Epithelial cell of prostate (primary cell): ENCODE data around the gene TOMM20.
A peak's percentile ranks its signal among the peaks of the same experiment; 100 is the strongest.
"Not testable (repeated sequence)": the region's sequence is repeated elsewhere in the genome, so short reads cannot be mapped to it uniquely, and the experiment has no call there.

Experiments
- DNase-seq: peaks from one replicate; pipeline ENCODE4 v3.0.0-alpha.2; 2011; ENCODE audit warnings: low read depth, low spot score
- H3K27ac ChIP-seq: fragments of 450-650 bp; 2 replicates; pipeline ENCODE4 v1.5.1; 2017; ENCODE audit warnings: mild to moderate bottlenecking

Gene TOMM20

DNA sequence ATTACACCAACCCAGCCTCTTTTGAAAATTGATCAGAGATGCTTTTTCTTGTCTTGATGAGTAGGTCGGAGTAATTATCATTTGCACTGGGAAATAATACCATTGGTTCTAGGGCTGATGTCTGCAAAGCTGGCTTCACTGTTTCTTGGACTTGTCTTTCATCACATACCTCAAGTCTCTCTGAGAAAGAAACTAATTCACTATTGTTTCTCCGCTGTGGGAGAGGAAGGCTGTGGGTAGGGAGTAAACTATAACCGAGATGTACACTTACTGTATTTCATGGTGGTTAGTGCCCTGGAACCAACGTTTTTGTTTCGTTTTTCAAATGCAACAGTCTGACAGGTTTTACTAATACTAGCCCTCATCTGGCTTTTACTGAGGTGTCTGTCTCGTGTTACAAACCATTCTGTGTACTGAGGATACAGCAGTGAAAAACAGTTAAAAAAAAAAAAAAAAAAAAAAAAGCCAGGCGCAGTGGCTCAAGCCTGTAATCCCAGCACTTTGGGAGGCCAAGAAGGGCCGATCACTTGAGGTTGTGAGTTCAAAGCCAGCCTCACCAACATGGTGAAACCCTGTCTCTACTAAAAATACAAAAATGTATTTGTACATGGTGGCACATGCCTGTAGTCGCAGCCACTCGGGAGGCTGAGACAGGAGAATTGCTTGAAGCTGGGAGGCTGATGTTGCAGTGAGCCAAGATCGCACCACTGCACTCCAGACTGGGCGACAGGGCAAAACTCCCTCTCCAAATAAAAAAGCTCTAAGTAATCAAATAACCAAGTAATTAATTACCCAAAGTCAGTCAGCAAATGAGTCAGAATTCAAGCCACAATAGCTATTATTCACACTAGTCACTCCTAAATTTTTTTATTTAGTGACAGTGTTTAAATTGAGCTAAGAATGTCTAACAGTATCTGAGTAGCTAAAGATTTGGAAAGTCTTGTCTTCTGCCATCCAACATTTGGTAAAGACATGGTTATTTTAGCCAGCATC is 23.3 kb downstream of the TOMM20 start:
- DNase-seq: no peak
- peak overlapping the region; percentile 30 for H3K27ac ChIP-seq

DNA sequence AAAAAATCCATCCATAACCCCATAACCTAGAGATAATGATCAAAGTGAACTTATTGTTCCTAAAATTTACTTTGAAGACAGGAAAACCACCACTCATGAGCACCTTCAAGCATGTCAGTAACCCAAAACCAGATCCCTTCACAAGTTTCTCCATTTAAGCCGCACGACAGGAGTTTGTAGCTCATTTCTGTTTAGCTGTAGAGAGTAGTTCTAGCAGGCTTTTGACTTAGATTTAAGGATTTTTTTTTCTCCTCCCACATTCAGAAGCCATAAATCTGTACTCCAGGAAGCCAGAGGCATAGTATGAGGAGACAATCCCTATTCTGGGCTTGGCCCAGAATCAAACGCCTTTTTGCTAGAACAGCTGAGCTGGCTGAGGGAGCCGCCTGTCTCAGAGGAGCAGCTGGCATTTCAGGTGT is 25.6 kb downstream of the TOMM20 start:
- no peak for DNase-seq
- H3K27ac ChIP-seq: no peak overlapping the region

DNA sequence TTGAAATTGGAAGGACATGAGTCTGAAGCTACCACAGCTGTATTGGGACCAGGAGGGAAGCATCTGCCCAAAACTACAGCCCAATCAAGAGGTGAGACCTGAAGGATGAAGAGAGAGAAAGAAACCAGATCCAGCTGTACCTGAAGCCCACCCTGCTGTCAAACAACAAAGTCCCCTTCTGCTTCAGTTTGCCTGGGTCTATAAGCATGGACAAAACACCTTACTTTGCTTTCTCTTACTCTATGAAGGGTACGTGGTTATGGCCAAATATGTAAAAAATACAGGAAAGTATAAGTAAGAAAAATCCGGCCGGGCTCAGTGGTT is 26.4 kb downstream of the TOMM20 start:
- no peak for DNase-seq
- no peak overlapping the region for H3K27ac ChIP-seq

DNA sequence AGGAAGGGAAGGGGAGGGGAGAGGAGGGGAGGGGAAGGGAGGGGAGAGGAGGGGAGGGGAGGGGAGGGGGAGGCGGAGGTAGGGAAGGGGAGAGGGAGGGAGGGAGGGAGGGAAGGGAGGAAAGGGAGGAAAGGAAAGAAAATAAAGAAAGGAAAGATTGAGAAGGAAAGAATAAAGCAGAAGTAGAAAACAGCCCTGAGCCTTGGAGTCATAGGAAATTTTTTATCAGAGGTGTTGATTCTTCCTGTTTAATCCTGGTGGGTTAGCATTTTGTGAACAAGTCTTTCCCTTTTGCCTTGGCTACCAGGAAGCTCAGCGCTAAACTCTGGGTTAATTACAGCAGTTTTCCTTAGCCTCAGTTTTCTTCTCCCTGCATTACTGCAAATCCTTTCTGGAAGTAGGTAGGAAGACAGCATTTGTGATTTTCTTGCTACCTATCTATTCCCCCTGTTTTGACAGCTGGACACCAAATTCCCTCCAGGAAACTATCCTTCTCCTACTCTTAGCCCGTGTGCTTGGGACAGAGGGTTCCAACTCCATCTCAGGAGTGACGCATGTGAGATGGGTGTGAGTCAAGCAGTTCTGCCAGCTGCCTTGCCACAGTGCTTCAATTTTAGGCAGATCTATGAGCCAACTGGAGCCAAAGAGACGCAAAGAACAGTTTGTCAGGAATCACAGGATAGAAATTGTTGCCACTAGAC is 26.9 kb downstream of the TOMM20 start:
- no peak for DNase-seq
- H3K27ac ChIP-seq: no peak overlapping the region

DNA sequence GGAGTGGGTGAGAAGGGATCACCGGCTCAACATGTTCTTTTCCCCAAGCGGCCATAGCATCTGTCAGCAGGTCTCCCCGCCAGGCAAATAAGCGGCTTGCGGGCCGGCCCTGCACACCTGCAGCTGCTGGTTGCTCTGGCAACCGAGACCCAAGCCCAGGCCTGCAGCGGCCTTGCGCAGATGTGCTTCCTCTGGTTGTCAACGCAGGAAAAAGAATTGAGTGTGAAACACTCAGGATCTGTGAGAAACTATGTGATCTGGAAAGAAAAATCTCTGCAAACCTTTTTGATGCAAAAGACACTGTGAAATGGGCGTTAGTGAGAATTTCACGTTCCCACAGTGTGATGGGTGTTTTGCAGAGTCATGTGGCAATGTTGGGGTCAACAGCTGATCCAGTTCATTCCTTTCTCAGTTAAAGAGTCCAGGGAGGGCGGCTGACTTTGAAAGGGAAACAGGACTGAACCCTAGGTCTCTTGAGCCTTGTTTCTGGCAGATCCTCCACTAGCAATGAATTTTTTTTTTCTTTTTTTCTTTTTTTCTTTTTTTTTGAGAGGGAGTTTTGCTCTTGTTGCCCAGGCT is 28.4 kb downstream of the TOMM20 start:
- no peak overlapping the region for H3K27ac ChIP-seq
- no peak for DNase-seq

DNA sequence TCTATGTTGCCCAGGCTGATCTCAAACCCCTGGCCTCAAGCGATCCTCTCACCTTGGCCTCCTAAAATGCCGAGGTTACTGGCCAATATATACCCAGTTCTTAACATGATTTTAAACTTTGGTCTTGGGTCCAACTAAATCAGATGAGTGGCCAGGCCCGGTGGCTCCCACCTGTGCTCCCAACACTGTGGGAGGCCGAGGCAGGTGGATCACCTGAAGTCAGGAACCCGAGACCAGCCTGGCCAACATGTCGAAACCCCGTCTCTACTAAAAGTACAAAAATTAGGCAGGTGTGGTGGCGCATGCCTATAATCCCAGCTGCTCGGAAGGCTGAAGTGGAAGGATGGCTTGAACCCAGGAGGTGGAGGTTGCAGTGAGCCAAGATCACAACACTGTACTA is 29.6 kb downstream of the TOMM20 start:
- no peak overlapping the region for H3K27ac ChIP-seq
- no peak for DNase-seq

DNA sequence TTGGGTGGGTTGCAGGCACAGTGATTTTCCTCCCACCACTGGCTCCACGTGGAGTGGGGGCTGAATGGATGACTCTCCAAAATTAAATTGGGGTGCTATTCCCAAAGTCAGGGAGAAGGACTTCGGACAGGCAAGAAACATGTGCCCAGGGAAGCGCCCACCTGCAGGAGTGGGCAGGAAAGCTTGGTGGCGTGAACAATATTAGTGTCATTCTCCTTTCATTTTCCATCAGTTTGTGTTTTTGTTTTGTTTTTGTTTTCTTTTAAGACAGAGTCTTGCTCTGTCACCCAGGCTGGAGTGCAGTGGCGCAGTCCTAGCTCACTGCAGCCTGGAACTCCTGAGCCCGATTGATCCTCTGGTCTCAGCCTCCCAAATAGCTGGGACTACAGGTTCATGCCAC is 30.1 kb downstream of the TOMM20 start:
- H3K27ac ChIP-seq: no peak overlapping the region
- no peak for DNase-seq

DNA sequence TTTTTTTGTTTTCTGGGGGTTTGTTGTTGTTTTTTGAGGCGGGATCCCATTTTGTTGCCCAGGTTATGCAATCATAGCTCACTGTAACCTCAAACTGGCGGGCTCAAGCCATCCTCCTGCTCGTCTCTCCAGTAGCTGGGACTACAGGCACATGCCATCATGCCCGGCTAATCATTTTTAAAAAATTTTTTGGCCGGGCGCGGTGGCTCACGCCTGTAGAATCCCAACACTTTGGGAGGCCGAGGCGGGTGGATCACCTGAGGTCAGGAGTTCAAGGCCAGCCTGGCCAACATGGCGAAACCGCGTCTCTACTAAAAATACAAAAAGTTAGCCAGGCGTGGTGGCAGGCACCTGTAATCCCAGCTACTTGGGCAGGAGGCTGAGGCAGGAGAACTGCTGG is 31.1 kb downstream of the TOMM20 start:
- DNase-seq, H3K27ac ChIP-seq: not testable (repeated sequence)

DNA sequence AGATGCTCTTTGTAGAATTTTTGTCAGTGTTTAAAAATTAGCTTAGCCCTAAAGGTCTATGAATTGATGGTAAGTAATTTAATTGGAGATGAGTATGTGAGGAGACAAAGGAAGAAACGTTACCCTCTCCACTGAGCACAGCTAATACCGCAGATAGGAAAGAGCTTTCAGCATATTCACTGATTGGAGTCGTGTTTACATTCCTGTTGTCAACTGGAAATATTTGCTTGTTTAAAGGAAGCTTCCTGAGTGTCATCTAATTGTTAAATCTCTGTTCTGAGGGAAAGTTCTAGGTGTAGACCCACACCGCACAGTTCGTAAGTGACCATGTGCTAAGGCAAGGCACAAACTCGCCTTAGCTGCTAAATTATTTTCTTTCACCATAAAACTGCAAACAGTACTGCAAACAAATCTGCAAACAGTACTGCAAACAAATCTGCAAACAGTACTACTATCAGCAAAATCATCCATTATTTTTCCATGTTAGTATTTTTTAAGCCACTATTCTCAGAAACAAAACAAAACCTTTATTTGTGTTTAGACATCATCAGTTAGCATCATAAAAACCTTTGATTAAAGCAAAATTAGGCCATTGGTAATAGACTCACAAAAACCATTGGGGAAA is 32.6 kb downstream of the TOMM20 start:
- no peak for DNase-seq
- no peak overlapping the region for H3K27ac ChIP-seq

DNA sequence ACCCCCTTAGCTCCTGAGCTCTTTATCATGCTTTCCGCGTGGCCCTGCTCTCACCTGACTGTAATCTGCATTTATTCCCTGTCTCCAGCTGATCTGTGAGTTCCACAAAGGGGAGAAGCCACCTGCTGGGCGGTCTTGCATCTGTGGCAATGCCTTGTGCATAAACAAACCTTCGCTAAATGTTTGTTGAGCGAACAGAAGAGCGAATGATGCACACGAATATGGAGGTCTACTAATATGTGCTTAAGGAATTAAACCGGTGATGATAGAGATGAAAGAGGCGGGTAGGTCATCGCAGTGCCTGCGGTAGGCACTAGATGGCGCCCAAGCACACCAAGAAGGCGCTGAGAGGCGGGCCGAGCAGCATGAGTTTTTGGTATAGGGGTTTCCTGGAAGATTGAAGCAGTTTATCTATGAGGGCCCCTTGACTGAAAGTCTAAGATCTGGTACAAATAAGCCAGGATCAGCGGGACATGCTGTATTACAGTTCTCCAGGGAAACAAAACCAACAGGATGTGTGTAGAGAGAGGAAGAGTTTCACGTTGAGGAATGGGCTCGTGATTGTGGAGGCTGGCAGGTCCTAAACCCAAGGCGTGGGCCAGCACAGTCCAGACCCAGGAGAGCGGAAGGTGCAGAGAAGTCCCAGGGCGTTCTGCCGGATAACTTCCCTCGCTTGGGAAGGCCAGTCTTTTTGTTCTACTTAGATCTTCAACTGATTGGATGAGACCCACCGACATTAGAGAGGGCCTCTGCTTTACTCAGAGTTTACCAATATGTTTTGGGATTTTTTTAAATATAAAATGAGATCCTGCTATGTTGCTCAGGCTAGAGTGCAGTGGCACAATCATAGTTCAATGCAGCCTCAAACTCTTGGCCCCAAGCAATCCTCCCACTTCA is 34.7 kb downstream of the TOMM20 start:
- H3K27ac ChIP-seq: no peak overlapping the region
- no peak for DNase-seq

DNA sequence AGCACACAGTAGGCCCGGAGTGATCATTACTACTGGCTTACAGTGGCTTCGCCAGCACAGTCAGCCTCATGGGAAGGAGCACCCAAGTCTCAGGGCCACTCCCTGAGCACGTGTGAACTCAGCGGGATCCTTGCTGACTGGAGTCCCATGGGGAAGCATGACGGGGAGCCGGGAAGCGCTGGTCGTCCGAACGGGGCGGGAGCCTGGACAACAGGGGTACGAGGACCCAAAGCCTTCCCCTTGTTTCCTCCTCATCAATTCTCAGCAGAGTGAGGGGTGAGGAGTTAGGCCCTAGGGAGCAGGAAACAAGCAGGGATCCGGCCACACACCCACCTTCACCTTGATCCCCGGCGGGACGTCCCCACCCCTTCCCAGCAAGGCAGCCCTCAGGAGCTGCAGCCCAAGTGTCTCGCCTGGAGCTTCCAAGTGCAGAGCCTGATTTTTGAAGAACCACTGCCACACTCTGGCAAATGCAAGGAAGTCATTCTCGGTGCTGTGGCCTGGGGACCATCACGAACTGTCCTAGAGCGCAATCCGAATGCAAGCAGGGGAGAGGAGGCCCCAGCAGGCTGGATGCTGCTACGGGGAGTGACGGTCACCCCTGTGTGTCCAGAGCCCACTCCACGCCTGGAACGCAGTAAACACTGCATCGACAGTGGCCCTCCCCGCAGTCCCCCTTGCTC is 35.5 kb downstream of the TOMM20 start:
- no peak overlapping the region for H3K27ac ChIP-seq
- DNase-seq: no peak

DNA sequence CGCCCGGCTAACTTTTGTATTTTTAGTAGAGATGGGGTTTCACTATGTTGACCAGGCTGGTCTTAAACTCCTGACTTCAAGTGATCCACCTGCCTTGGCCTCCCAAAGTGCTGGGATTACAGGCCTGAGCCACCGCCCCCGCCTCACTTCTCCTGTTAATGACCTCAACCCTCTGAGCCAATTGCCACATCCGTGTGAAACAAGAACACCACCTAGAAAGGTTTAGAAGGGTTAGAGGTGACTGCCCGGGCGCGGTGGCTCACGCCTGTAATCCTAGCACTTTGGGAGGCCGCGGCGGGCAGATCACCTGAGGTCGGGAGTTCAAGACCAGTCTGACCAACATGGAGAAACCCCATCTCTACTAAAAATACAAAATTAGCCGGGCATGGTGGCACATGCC is 36.2 kb downstream of the TOMM20 start:
- H3K27ac ChIP-seq, DNase-seq: not testable (repeated sequence)

DNA sequence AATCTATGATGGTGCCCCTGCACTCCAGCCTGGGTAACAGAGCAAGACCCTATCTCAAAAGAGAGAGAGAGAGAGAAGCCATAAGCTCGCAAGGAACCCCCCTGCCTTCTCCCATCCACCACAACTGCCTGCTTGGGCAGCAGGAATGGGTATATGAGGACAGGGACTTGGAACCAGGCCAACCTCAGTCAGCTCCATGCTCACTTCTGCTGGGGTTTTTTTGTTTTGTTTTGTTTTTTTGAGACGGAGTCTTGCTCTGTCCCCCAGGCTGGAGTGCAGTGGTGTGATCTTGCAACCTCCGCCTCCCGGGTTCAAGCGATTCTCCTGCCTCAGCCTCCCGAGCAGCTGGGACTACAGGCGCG is 36.6 kb downstream of the TOMM20 start:
- DNase-seq, H3K27ac ChIP-seq: not testable (repeated sequence)

DNA sequence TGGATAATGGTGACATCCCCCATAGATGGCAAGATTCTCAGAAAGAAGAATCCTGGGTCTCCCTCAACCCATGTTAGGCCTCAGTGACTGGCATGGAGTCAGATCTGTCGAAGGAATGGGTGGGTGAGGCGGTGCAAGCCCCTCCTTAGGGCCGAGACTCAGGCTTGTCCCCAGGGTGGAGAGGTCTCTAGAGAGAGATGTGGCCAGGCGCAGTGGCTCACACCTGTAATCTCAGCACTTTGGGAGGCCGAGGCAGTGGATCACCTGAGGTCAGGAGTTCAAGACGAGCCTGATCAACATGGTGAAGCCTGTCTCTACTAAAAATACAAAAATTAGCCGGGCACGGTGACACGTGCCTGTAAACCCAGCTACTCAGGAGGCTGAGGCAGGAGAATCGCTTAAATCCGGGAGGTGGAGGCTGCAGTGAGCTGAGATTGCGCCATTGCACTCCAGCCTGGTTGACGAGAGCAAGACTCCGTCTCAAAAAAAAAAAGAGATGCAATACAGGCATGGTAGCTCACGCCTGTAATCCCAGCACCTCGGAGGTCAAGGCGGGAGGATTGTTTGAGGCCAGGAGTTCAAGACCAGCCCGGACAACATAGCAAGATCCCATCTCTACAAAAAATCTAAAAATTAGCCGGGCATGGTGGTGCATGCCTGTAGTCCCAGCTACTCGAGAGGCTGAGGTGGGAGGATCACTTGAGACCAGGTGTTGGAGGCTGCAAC is 37.2 kb downstream of the TOMM20 start:
- not testable (repeated sequence) for H3K27ac ChIP-seq, DNase-seq

DNA sequence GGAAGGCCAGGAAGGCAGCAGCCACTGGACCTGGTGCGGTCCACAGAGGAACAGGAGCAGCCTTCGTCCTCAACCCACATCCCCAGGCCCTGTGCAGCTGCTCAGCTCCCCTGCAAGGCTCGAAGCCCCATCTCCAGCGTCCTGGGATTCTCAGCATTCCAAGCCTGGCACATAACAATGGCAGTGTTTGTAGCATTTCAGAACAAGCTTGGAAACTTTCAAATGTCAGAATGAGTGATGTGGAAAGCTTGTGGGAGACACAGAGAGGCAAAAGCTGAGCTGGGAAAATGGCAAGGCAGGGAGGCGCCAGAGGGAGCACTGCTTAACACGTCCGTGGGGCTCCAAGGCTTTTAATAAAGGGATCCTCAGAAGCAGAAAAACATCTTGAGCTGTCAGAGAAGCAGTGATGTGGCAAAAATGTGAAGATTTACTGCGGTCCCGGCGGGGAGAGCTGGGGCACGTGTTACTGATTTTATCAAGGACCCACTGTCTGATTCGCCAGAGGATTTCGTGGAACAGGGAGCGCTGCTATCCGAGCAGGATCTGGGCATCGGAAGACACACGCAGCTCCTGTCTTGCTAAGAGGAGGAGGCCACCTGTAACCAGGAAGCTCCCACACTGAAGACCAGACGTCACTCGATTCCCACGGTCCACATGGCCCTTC is 38.1 kb downstream of the TOMM20 start:
- no peak overlapping the region for H3K27ac ChIP-seq
- no peak for DNase-seq

DNA sequence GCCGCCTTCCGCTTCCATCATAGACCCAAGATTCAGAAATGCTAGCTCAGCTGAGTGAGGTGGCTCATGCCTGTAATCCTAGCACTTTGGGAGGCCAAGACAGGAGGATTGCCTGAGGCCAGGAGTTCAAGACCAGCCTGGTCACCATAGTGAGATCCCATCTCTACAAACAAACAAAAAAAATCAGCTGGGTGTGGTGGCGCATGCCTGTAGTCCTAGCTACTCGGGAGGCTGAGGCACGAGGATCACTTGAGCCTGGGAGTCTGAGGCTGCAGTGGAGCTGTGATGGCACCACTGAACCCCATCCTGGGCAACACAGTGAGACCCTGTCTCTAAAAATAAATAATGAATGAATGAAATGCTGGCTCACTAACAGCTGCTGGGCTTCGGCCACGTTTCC is 39.7 kb downstream of the TOMM20 start:
- DNase-seq: no peak
- no peak overlapping the region for H3K27ac ChIP-seq

DNA sequence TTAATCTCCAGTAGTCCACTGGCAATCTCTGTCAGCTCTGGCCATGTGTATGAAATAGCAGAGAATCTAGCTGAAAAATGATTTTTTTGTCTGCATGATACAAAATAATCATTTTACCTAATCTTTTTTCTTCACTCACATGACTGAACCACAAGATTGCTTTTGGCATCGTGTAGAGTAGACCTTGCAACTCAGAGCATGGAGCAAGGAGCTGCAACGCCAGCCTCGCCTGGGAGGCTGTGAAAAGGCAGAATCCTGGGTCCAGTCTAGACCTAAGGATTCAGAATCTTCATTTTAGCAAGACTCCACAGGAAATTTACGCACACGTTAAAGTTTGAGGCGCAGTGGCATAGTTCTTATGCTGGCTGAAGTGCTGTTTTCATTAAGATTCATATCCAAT is 40.2 kb downstream of the TOMM20 start:
- no peak overlapping the region for H3K27ac ChIP-seq
- no peak for DNase-seq

DNA sequence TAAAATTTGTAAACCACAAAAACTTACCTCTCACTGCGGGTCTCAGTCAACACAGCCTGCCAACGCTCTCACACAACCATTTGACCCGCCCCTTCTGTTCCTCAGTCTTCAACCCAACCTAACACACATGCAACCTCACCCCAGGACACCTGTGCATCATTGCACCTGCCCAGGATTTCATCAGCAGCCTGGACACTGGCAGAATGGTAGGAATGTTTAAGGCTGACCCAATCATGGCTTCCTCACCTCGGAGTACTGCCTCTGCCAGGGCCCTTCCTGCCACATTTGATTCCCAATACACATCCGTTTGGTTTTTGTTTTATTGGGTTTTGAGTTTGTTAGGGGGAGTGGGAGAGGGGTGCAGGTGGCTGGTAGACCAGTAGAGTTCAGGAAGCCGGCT is 40.7 kb downstream of the TOMM20 start:
- no peak for DNase-seq
- no peak overlapping the region for H3K27ac ChIP-seq
